ENCODE data around the gene OTOGL.
A peak's percentile ranks its signal among the peaks of the same experiment; 100 is the strongest.

OTOGL gene

DNA sequence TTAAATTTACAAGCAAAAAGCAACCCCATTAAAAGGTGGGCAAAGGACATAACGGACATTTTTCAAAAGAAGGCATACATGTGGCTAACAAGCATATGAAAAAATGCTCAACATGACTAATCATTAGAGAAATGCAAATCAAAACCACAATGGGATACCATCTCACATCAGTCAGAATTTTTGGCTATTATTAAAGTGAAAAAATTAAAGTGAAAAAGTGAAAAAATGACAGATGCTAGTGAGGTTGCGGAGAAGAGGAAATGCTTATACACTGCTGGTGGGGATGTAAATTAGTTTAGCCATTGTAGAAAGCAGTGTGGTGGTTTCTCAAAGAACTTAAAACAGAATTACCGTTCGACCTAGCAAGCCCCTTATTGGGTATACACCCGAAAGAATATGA, 7.9 kb downstream of the OTOGL start:
- Histone ChIP-seq H4K20me1 (ENCODE audit: insufficient read depth) (no peaks in the 10 kb centered on the region), H3K4me1 (ENCODE audit: low read depth, poor library complexity, severe bottlenecking) (peaks cover 5% of the 10 kb centered on the region), H3K27me3 (ENCODE audit: insufficient read depth, low read depth) (no peaks in the 10 kb centered on the region), H3K4me3 (IDR thresholded peaks at IDR 0.05; ENCODE audit: insufficient read depth, low read depth, low read length) (no peak overlapping the region), H2AFZ (ENCODE audit: low read depth) (no peak overlapping the region), H3K79me2 (ENCODE audit: insufficient read depth, low read depth) (no peaks in the 10 kb centered on the region), H3K9ac (no peak overlapping the region), H3K36me3 (ENCODE audit: insufficient read depth) (no peaks in the 10 kb centered on the region), H3K27ac (no peak overlapping the region), H3K4me2 (no peak overlapping the region)
- TF ChIP-seq, protein P1, sequence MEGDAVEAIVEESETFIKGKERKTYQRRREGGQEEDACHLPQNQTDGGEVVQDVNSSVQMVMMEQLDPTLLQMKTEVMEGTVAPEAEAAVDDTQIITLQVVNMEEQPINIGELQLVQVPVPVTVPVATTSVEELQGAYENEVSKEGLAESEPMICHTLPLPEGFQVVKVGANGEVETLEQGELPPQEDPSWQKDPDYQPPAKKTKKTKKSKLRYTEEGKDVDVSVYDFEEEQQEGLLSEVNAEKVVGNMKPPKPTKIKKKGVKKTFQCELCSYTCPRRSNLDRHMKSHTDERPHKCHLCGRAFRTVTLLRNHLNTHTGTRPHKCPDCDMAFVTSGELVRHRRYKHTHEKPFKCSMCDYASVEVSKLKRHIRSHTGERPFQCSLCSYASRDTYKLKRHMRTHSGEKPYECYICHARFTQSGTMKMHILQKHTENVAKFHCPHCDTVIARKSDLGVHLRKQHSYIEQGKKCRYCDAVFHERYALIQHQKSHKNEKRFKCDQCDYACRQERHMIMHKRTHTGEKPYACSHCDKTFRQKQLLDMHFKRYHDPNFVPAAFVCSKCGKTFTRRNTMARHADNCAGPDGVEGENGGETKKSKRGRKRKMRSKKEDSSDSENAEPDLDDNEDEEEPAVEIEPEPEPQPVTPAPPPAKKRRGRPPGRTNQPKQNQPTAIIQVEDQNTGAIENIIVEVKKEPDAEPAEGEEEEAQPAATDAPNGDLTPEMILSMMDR (conservative IDR thresholded peaks at IDR 0.05; ENCODE audit: low read depth, low read length), result no peak

DNA sequence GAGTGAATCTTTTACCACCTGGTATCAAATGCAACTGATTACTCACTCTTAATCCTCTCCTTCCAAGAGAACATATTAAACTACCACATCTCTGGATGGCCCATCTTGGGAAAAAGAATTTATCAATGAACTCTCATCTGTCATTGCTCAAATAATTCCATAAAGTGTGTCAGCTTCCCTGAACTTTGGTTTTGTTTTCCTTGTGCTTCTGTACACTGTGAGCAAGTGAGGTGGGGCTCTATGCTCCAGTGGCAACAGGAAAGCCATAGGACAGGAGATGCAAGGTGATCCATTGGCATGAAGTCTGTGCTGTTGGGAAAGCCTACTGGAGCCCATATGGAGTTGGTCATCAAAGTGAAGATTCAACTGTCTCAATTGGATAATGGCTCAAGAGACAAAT, 17.4 kb downstream of the OTOGL start:
- Histone ChIP-seq H3K9ac (no peak overlapping the region), H2AFZ (ENCODE audit: low read depth) (no peak overlapping the region), H4K20me1 (ENCODE audit: insufficient read depth) (no peaks in the 10 kb centered on the region), H3K79me2 (ENCODE audit: insufficient read depth, low read depth) (no peaks in the 10 kb centered on the region), H3K4me1 (ENCODE audit: low read depth, poor library complexity, severe bottlenecking) (peaks cover 36% of the 10 kb centered on the region), H3K4me3 (IDR thresholded peaks at IDR 0.05; ENCODE audit: insufficient read depth, low read depth, low read length) (no peak overlapping the region), H3K27ac (no peak overlapping the region), H3K4me2 (no peak overlapping the region), H3K27me3 (ENCODE audit: insufficient read depth, low read depth) (no peaks in the 10 kb centered on the region), H3K36me3 (ENCODE audit: insufficient read depth) (no peaks in the 10 kb centered on the region)
- TF ChIP-seq, protein P1 (conservative IDR thresholded peaks at IDR 0.05; ENCODE audit: low read depth, low read length), result no peak

DNA sequence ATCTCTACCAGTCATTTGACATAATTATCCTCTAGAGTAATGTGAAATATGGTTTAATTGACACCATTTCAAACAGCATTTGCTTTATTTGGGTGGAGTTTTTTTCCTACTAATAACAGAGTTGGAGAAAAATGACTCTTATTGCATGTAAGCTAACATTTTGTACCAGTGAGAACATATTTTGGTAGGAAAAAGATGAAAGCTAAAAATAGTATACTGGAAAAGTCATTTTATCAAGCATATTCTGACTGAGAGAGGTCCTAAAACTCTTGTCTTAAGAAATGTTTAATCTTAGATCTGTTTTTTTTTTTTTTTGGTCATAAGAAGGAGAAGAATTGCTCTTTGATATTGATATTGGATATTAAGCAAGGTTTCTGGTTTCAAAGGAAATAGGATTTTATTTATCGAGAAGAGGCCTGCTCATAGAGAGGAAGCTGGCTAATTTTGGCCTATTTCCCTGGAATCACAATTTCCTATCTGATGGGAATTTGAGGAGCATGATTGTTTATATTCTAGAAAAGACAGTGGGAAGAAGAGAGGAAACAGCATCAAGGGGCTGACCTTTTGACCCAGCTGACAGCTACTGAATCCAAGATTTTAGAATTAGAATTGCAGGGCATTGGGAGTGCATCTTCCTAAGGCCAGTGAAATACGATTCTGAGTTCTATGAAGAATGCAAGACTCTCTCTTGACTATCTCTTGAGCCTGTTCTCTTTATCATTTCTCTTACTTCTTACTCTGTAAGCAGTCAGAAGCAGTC, 19.4 kb downstream of the OTOGL start:
- H3K4me2 ChIP-seq, result peak overlapping the region; percentile 55
- H3K9ac ChIP-seq, result no peak overlapping the region
- peak overlapping the region; percentile 27; the same call in 1 of the 2 replicates for H2AFZ ChIP-seq (ENCODE audit: low read depth)
- H3K27ac ChIP-seq, result peak overlapping the region; percentile 4; the same call in 1 of the 2 replicates
- no peaks in the 10 kb centered on the region for H3K27me3 ChIP-seq (ENCODE audit: insufficient read depth, low read depth)
- H3K4me3 ChIP-seq (IDR thresholded peaks at IDR 0.05; ENCODE audit: insufficient read depth, low read depth, low read length), result no peak overlapping the region
- no peaks in the 10 kb centered on the region for H3K79me2 ChIP-seq (ENCODE audit: insufficient read depth, low read depth)
- peaks cover 3% of the 10 kb centered on the region; the same call in 1 of the 2 replicates for H3K36me3 ChIP-seq (ENCODE audit: insufficient read depth)
- no peaks in the 10 kb centered on the region for H4K20me1 ChIP-seq (ENCODE audit: insufficient read depth)
- TF ChIP-seq, protein P1 (conservative IDR thresholded peaks at IDR 0.05; ENCODE audit: low read depth, low read length), result no peak
- H3K4me1 ChIP-seq (ENCODE audit: low read depth, poor library complexity, severe bottlenecking), result peaks cover 40% of the 10 kb centered on the region

DNA sequence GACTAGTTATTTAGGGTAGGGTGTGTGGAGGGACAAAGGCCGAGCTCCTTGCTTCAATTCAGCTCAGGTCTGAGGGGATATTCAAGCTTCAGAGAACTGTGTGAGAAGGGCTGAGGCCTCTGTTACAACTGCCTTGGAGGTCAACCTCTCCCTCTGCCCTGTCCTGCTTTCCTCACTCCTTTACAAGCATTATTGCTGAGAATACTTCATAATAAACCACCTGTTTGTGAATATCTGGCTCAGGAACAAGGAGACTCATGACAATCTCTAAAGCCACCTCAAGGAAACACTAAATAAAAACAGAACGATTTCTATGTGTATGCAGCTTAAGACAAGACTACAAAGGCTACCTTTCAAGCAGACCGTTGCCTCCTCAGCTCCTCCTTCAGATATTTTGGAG, 21.7 kb downstream of the OTOGL start:
- TF ChIP-seq, protein P1 (conservative IDR thresholded peaks at IDR 0.05; ENCODE audit: low read depth, low read length), result no peak
- no peaks in the 10 kb centered on the region for H3K27me3 ChIP-seq (ENCODE audit: insufficient read depth, low read depth)
- H3K9ac ChIP-seq, result no peak overlapping the region
- peaks cover 3% of the 10 kb centered on the region; the same call in 1 of the 2 replicates for H3K36me3 ChIP-seq (ENCODE audit: insufficient read depth)
- H3K79me2 ChIP-seq (ENCODE audit: insufficient read depth, low read depth), result no peaks in the 10 kb centered on the region
- H3K27ac ChIP-seq, result no peak overlapping the region
- no peak overlapping the region for H2AFZ ChIP-seq (ENCODE audit: low read depth)
- no peaks in the 10 kb centered on the region for H4K20me1 ChIP-seq (ENCODE audit: insufficient read depth)
- no peak overlapping the region for H3K4me3 ChIP-seq (IDR thresholded peaks at IDR 0.05; ENCODE audit: insufficient read depth, low read depth, low read length)
- peaks cover 40% of the 10 kb centered on the region for H3K4me1 ChIP-seq (ENCODE audit: low read depth, poor library complexity, severe bottlenecking)
- H3K4me2 ChIP-seq, result no peak overlapping the region

Measured in KMS-11 (cell line).